Suppressor macrophage treated with lipopolysaccharide for 1 hour (primary cell): ENCODE data around the gene ARHGEF35.
"Not testable (repeated sequence)": the region's sequence is repeated elsewhere in the genome, so short reads cannot be mapped to it uniquely, and the experiment has no call there.

ENCODE experiments used
- DNase-seq, 3 donors: peaks; one replicate each; pipeline ENCODE4 v3.0.0-alpha.2; 2020 to 2022

The ARHGEF35 gene

DNA sequence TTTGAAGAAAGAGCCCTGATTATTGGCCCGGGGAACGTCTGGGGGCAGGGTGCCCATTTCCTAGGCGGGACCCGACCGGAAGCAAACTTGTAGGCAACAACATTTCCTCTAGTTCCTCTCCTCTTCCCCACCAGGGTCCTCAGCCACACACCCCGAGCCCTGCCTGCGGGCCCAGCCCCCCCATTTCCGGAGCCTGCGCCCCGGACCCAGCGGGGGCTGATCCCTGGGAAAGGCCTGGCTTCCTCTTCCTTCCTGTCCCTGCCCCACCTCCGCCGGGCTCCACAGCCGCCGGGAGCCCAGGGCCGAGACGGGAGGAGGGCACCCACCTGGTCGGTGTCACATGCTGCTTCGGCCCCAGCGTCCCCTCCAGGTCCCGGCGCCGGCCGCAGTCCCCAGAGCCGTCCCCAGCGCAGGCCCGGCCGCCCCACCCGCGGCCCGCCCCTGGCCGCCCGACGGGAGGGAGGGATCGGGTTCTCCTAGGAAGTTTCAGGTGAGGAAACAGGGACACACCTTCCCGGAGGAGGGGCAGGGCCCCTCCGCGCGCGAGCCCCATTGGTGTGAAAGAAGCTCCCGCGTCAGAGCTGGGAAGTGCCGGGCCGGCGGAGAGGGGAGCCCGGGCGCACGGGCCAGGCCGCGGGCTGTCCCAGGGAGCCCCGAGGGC is at the start of gene ARHGEF35:
TSS of gene ARHGEF35 (minus strand) at position 622 of the 661 bp plus-strand sequence. CDS start 7,450 bp downstream, outside the sequence.
- not testable (repeated sequence) for DNase-seq

DNA sequence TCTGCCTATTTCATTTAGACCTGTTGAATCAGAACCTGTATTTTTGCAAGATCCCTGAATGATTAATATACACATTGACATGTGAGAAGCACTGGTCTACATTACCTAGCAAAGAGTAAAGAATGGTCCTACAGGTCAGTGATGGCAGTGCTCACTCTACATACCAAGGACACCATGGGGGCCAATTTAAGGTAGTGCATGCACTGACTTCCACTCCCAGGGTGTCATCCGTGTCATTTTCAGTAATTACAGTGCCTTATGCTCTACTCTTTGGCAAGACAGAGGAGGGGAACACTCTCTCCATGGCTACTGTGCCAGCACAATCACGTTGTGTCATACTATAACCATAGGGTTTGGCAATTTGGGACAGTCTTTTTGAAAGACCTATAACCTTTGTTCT is 49.7 kb upstream of the ARHGEF35 start:
- DNase-seq, result not testable (repeated sequence)

DNA sequence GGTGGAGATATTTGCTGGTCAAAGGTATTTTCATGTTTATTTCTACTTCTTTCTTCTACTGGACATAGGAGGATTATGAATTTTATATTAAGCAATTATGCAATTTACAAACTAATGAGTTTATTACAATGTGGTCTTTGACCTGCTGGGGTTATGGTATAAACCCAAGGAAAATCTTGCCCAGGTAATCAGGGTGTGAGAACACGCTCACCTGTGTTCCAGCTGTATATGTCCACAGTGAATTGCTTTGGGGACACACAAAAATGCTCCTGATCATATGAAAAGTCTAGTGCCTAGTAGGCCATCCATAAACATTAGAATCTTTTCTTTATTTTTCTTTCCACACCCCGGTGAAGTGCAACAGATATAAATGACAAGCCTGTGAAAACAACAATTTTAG is 43.7 kb upstream of the ARHGEF35 start, which contains the start of gene OR2A42:
TSS of gene OR2A42 (minus strand) at position 241 of the 400 bp plus-strand sequence. CDS start 6,762 bp downstream, outside the sequence.
- not testable (repeated sequence) for DNase-seq

DNA sequence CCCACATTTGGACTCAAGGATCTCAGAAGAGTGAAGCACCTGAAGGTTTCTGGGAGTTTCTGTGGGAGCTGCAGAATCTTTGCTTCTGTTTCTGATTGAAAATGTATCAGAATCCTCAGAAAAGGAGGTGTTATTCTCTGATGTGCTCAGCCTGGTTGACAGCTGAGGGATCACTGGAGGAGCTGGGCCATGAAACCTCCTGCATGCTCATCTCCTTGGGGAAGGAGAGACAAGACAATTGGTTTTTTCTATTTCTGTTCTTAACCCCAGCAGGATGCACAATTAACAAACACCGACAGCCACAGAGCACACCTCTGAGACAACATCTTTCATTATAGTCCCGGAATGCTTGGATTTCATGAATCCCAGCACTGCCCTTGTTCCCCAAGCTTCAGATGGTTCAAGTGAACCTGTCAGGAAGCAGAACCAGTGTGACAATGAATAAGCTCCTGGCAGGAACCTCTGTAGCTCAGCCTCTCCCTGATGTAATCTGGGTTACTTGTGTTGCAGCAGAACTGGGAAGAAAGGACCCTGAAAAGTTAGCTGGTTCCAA is 43.0 kb upstream of the ARHGEF35 start:
- DNase-seq, result not testable (repeated sequence)

DNA sequence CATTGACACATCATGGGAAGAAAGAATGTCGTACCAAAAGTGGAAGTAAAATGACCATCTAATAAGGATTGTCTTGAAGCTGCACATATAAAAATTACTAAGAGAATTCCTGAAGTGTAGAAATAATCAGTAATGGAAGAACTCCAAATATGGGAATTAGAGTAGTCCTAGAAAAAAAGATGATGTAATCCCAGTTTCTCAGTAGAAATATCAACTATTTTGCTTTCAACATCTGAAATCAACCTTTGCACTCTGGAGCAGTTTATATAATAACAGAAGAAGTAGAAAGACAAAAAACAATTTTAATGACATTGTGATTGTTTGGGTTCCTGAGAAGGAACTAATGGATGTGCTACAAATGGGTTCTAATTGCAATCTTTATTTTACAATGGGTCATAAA is 37.4 kb upstream of the ARHGEF35 start:
- not testable (repeated sequence) for DNase-seq

DNA sequence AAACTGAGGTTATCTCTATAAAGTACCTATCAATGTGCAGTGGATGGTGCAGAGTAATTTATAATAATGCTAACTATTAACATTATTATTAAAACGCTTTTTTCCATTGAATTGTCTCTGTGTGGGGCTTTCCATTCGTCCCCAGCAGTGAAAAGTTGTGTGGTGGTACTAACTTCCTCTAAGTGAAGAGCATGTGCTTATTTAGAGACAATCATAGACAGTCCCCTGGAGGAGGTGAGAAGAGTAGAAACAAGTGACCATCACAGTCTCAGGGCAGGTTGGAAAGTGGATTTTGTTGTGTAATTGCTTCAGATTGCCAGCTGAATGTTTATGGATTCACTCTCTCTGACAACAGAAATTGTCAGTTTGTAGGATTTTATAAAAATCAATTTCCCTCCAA is 35.4 kb upstream of the ARHGEF35 start:
- DNase-seq, result not testable (repeated sequence)

DNA sequence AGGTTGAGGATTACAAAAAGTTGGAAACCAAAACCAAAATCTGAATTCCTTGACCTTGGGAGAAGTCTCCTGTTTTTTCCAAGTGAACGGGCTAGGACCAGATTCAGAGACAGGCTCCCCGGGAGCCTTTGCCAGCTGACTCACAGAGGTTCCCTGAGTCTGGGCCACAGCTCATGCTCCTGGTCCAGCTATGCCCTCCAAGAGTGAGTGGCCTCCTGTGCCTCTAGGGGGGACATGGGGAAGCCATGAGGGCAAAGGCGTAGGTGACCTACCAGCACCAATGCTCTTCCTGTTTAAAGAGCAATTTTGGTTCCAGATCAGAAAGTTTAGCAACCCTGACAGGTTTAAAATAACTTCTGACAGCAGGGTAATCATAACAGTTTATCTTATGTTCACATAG is 33.2 kb upstream of the ARHGEF35 start:
- DNase-seq, result peak in 1 of 3 donors; percentile 7

DNA sequence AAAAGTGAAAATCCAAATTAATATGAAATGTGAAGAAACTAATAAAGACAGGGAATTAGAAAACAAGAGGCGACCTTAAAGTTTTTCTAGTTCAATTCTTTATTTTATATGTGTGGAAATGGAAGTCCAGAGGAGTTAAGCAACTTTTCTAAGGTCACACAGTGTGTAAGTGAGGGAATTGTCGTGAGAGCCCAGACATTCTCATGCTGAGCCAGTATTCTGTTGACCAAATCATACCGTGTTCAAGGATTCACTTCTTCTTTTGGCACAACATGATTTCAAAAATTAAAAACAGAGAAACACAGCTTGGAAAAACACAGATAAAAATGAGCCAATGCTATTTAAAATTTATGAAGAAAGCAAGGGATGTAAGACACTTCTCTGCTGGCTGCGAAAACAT is 31.2 kb upstream of the ARHGEF35 start:
- peak in 2 of 3 donors; percentile 7 to 18 for DNase-seq

DNA sequence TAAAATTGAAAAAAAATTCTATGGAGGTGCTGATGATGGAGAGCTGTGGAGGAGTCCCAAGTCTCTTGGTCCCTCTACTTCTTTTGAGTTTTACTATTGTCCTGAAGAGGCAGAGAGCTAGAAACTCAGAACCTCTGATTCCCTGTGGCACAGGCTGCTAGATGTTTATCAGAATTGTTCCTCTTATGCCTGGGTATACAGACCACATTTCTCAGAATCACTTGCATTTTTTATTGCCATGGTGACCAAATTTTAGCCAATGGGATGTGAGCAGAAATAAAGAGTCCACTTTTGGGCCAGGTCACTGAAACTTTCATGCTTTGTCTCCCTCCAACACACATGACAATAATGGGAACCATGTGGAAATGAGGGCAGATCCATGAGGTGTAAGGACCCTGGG is 28.0 kb upstream of the ARHGEF35 start:
- not testable (repeated sequence) for DNase-seq

DNA sequence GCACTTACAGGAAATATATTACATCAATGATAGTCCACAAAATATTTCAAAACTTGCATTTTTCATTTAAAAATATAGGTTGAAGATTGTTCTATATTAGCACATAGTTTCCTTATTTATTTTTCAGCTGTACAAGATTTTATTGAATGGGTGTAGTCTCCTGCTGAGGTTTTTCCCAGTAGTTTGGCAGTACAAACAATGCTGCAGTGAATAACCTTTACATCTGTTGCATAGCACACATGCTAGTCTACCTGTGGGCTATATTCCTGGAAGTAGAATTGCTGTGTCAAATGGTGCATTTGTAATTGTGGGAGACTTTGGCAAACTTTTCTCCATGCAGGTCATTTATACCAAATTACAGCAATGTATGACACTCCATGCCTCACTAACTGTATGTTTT is 24.9 kb upstream of the ARHGEF35 start:
- not testable (repeated sequence) for DNase-seq

DNA sequence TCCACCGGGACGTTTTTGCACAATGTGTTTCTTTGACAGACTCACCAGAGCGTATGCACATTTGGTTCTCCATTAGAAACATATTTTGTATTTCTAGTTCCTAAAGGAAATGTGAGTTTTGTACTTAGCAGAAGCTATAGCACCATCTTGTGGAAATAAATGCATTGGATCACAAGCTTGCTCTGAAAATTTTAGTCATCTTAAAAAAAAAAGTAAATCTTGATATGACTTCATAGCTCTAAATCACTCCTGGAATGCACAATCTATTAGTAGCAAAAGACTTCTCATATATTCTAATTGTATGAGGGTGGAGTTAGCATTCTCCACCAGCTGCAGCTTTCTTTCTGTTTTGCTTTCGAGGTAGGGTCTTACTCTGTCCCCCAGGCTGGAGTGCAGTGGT is 23.5 kb upstream of the ARHGEF35 start:
- not testable (repeated sequence) for DNase-seq

DNA sequence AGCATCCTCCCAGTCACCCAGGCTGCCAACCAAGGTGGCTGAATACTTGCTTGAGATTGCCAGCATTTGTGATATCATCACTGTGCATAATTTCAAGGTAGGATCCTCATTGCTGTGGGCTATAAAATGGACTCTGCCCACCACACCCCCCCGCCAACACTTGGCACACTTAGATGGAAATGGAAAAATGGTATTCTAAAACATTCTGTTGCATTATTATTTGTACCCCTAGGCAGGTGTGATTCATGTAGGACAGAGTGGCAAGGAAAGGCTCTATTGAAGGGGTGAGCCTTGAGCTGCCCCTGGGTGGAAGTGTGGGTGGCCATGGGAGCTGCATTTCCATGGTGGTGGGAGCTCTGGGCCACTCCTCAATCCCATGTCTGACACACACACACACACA is 22.9 kb upstream of the ARHGEF35 start:
- not testable (repeated sequence) for DNase-seq

DNA sequence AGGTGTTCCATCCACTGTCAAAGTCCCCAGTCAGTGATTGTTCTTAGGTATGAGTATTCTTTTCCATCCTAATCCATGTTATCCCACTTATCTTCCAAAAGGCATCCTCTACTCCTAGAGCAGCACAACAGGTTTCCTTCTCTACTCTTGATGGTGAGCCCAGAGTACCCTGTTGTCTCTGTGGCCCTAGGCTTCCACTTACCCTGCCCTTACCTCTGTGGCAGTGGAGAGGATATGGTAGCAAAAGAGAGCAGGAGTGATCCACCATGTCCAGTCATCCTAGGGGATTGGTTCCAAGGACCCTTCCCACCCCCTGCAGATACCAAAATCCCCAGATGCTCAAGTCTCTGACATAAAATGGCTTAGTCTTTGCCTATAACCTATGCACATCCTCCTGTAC is 21.6 kb upstream of the ARHGEF35 start:
- not testable (repeated sequence) for DNase-seq

DNA sequence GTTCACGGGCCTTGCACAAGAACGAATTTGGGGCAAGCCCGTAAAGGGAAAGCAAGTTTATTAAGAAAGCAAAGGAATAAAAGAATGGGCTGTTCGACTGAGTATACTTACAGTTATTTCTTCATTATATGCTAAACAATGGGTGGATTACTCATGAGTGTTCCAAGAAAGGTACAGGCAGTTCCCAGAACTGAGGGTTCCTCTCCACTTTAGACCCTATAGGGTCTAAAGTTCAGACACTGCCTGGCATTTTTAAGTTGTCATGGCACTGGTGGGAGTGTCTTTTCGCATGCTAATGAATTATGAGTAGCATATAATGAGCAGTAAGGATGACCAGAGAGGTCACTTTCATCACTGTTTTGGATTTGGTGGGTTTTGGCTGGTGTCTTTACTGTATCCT is 9.7 kb upstream of the ARHGEF35 start:
- DNase-seq, result not testable (repeated sequence)

DNA sequence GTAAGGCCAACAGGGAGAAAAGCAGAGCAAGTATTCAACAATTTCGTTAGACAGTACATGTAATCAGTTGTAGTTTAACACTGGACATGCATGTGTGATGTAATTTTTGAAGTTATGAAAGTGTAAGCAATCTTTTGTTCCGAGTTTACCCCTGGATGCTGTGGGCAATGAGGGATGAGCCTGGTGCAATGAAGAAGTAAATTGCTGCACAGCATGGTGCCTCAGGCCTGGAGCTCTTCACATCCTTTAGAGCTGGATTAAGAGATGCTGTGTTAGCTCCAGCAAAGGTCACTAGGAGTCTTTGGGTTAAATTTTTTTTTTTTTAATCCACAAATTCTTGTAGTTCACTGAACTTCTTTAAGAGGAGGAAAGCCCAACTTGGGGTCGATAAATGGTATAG is 7.5 kb upstream of the ARHGEF35 start:
- DNase-seq, result not testable (repeated sequence)

DNA sequence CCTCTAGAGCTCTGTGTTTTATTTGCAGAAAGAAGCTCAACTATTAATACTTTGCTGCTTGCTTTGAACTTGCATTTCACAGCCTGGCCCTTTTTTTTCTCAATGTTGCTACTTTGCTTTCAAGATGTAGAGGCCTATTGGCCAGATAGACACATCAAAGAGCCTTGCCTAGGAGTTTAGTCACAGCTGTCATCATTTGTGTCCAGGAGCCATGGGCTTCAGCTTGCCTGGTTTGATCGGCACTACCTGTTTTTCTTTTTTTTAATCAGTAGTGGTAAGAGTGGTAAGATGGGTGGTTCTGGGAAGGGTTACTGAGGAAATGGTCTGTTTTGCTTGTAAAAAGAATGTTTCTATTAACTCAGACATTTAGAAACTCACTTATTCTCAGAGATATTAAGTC is 6.3 kb upstream of the ARHGEF35 start:
- DNase-seq, result not testable (repeated sequence)

DNA sequence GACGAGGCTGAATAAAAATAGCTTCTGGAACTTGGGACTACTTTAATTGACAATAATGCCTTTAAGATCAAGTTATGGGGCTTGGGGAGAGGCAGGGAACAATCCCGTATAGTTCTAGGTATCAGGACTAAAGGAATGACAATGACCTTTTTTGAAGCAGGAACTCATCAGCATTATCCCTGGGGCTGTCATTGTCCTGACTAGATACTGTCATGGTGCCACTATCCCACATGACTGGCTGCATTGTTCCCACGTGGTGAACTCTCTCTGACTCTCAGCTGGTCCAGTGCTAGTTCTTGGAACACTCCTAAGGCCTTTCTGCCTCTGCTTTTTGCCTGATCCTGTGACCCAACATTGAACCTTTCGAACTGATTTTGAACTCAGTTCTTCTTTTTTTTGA is 3.3 kb upstream of the ARHGEF35 start:
- not testable (repeated sequence) for DNase-seq

DNA sequence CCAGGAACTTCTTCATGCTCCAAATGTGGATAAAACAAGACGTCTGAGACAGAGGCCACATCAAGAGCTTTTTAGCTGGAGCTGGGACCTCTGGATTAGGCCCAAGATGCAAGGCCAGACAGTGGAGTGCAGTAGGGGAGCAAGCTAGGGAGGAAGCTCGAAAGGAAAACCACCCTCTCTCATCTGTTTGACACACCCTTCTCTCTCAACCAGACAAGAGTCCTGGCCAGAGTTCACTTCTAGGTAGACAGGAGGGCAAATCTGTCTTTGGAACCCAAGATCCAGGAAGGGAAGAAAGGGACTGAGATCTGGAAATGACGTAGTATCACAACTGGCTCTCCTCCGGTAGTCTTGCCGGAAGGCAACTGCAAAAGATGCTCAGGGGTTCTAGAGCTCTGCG is 1.2 kb downstream of the ARHGEF35 start:
- not testable (repeated sequence) for DNase-seq

DNA sequence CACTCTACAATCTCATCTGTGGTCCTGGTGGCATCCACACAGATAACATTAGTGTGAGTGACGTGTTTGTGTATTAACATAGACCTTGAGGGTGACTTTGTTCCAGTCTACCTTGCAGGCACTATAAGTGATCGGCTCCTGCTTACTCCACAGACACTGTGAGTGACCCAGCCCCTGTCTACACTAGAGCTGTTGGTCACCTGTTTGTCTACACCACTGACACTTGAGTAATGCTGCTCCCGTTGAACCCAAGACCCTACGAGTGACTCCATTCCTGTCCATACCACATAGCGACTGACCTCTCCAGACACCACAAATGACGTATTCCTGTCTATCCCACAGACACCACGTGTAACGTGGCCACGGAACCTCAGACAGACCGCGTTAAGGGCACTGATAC is 1.9 kb downstream of the ARHGEF35 start:
- DNase-seq, result not testable (repeated sequence)

DNA sequence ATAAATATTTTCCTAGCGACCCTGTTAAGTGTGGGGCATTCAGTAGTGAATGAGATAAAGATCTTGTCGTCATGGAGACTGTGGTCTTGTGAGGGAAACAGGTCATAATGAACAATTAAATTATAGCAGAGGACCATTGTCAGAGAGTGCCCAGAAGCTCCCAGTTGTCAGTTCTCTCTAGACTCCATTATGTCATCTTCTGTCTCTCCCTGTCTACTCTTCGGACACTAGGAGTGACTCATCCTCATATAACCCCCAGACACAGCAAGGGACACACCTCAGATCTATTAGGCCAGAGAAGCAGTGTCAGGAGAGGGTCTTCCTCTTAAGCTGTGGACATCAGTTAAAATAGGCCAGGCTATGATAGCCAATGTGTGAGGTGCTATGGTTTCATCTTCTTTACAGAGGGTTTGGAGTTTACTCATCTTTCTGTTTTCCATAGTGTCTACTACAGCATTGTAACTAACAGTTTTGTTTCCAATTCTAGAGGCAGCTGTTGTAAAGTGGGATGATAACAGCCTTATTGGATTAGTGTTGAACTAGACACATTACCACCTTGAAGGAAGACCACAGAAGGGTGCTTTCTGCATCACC is 7.0 kb downstream of the ARHGEF35 start:
- not testable (repeated sequence) for DNase-seq

DNA sequence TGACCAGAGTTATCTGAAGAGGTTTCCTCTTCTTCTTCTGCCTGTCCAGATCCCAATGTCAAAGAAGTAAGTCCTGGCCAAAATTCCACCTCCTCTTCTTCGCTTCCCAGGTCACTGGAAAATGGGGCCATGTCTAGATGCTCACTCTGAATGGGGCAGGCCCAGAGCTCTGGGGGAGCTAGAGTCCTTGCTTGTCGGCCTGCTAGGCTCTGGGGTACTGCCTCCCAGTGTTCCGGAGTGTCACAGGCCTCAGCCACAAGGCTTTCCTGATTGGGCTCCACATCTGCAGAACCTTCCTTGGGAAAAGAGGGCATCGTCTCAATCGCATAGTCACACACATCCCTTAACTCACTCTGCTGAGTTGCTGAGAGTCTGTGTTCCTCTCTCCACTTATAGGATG is 7.8 kb downstream of the ARHGEF35 start:
- DNase-seq, result not testable (repeated sequence)

DNA sequence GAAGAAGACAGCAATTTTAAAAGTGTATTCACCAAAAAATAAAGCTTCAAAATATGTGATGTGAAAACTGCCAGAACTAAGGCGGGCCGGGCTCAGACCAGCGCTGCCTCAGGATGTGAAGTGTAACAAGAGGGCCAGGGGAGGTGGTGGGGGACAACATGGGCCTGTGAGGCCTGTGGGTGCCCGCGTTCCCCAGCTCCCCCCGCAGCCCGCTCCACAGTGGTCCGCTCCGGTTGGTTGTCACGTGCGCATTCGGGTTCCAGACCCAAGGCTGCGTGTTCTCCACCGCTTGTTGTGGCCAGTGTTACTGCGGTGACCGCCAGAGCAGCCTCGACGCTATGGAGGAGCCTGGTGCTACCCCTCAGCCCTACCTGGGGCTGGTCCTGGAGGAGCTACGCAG is 12.5 kb downstream of the ARHGEF35 start, which contains the start of gene CTAGE4:
TSS of gene CTAGE4 (plus strand) at position 301 of the 400 bp plus-strand sequence. CDS start at position 339, 38 bp downstream.
- DNase-seq, result not testable (repeated sequence)

DNA sequence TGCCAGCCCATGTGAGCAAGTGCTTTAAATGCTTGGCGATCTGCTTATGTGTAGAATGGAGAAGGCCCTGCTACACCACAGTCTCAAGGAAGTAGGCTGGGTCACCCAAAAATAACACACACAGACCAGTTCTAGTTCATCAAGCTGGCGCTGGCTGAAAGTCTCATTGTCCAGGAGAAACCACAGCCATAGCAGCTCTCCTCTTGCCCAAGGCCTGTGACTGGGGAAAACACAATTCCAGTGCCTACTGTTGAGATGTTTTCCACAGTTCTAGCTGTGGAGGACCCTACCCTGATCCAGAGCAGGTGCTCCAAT is 16.5 kb downstream of the ARHGEF35 start:
- DNase-seq, result not testable (repeated sequence)
